ENCODE results near the gene GMPR. TPM values are rescaled to one million over a fixed set of nuclear protein-coding genes. Genes with fewer than 3 reads are reported as not detected.

The GMPR gene
- total RNA-seq, 2 experiments from 2014 or later, result 0.68 to 0.97 TPM

GRCh38 chr6:16240589-16241320 is 2.4 kb downstream of the GMPR start:
- ChIA-PET POLR2A (no interaction called here), CTCF (no interaction called here)
- no peak overlapping the region for H3K27ac Mint-ChIP-seq

GRCh38 chr6:16241321-16241689 is 2.9 kb downstream of the GMPR start:
- peaks cover 20% of the 10 kb centered on the region for H3K4me1 Mint-ChIP-seq (ENCODE audit: low read depth)
- H3K27ac Mint-ChIP-seq, result no peak overlapping the region
- no peak overlapping the region for H3K4me3 Mint-ChIP-seq
- intact Hi-C loops (cut with micrococcal nuclease), result no loop called here
- CTCF ChIA-PET, result no interaction called here
- H3K9me3 Mint-ChIP-seq, result no peaks in the 10 kb centered on the region
- DNase-seq, result no peak
- POLR2A ChIA-PET, result no interaction called here
- no peaks in the 10 kb centered on the region for H3K36me3 Mint-ChIP-seq
- H3K27me3 Mint-ChIP-seq, result peaks cover 28% of the 10 kb centered on the region

More at GRCh38 chr6:16240589-16241320, 2.4 kb downstream of the GMPR start:
- Mint-ChIP-seq H3K36me3 (no peaks in the 10 kb centered on the region), H3K4me3 (no peak overlapping the region), H3K9me3 (no peaks in the 10 kb centered on the region), H3K27me3 (peaks cover 33% of the 10 kb centered on the region), H3K4me1 (ENCODE audit: low read depth) (peaks cover 23% of the 10 kb centered on the region)
- DNase-seq, result no peak
- intact Hi-C loops (cut with micrococcal nuclease), result no loop called here

- no peak overlapping the region for H3K4me3 Mint-ChIP-seq
- DNase-seq, result no peak
- H3K4me1 Mint-ChIP-seq (ENCODE audit: low read depth), result peaks cover 6% of the 10 kb centered on the region
- H3K27me3 Mint-ChIP-seq, result peaks cover 21% of the 10 kb centered on the region
- H3K9me3 Mint-ChIP-seq, result no peaks in the 10 kb centered on the region
- intact Hi-C loops (cut with micrococcal nuclease), result no loop called here
- POLR2A ChIA-PET, result no interaction called here
- H3K27ac Mint-ChIP-seq, result no peak overlapping the region
- no peaks in the 10 kb centered on the region for H3K36me3 Mint-ChIP-seq
- CTCF ChIA-PET, result no interaction called here
Measured at GRCh38 chr6:16243055-16243454, 4.7 kb downstream of the GMPR start.

- H3K27ac Mint-ChIP-seq, result no peak overlapping the region
- no peaks in the 10 kb centered on the region for H3K36me3 Mint-ChIP-seq
- intact Hi-C loops (cut with micrococcal nuclease), result no loop called here
- no peaks in the 10 kb centered on the region for H3K9me3 Mint-ChIP-seq
- ChIA-PET CTCF (no interaction called here), POLR2A (no interaction called here)
- no peak overlapping the region for H3K4me3 Mint-ChIP-seq
- DNase-seq, result no peak
- peaks cover 6% of the 10 kb centered on the region for H3K4me1 Mint-ChIP-seq (ENCODE audit: low read depth)
- peaks cover 20% of the 10 kb centered on the region for H3K27me3 Mint-ChIP-seq
Measured at GRCh38 chr6:16243664-16244063, 5.3 kb downstream of the GMPR start.

GRCh38 chr6:16244446-16244845 is 6.1 kb downstream of the GMPR start:
- peaks cover 13% of the 10 kb centered on the region for H3K27me3 Mint-ChIP-seq
- no peaks in the 10 kb centered on the region for H3K4me1 Mint-ChIP-seq (ENCODE audit: low read depth)
- DNase-seq, result no peak
- H3K9me3 Mint-ChIP-seq, result no peaks in the 10 kb centered on the region
- no peak overlapping the region for H3K27ac Mint-ChIP-seq
- no peaks in the 10 kb centered on the region for H3K36me3 Mint-ChIP-seq
- ChIA-PET POLR2A (no interaction called here), CTCF (interaction anchor here (1.0 kb wide), 1 partner anchor 8 kb away, joined by 4 read pairs; no protein-coding TSS in a partner anchor)
- H3K4me3 Mint-ChIP-seq, result no peak overlapping the region
- intact Hi-C loops (cut with micrococcal nuclease), result no loop called here

GRCh38 chr6:16244869-16245451 is 6.6 kb downstream of the GMPR start:
- Mint-ChIP-seq H3K36me3 (no peaks in the 10 kb centered on the region), H3K9me3 (no peaks in the 10 kb centered on the region), H3K4me1 (ENCODE audit: low read depth) (no peaks in the 10 kb centered on the region), H3K27ac (no peak overlapping the region), H3K27me3 (peaks cover 9% of the 10 kb centered on the region), H3K4me3 (no peak overlapping the region)
- intact Hi-C loops (cut with micrococcal nuclease), result no loop called here
- ChIA-PET POLR2A (interaction anchor here (0.6 kb wide), 1 partner anchor 312 kb away, joined by 3 read pairs; no protein-coding TSS in a partner anchor), CTCF (interaction anchor here (1.0 kb wide), 1 partner anchor 9 kb away, joined by 4 read pairs; no protein-coding TSS in a partner anchor)
- DNase-seq, result no peak

- no peaks in the 10 kb centered on the region for H3K36me3 Mint-ChIP-seq
- POLR2A ChIA-PET, result no interaction called here
- no peak overlapping the region for H3K27ac Mint-ChIP-seq
- no peaks in the 10 kb centered on the region for H3K9me3 Mint-ChIP-seq
- H3K4me3 Mint-ChIP-seq, result no peak overlapping the region
- H3K27me3 Mint-ChIP-seq, result peaks cover 8% of the 10 kb centered on the region
- DNase-seq, result no peak
- intact Hi-C loops (cut with micrococcal nuclease), result no loop called here
- H3K4me1 Mint-ChIP-seq (ENCODE audit: low read depth), result no peaks in the 10 kb centered on the region
- CTCF ChIA-PET, result no interaction called here
Measured at GRCh38 chr6:16248271-16248853, 10.0 kb downstream of the GMPR start.

GRCh38 chr6:16249971-16250370 is 11.6 kb downstream of the GMPR start:
- no peak overlapping the region for H3K4me3 Mint-ChIP-seq
- H3K27me3 Mint-ChIP-seq, result peaks cover 10% of the 10 kb centered on the region
- POLR2A ChIA-PET, result no interaction called here
- CTCF ChIA-PET, result no interaction called here
- H3K27ac Mint-ChIP-seq, result no peak overlapping the region
- no peak for DNase-seq
- no peaks in the 10 kb centered on the region for H3K9me3 Mint-ChIP-seq
- H3K4me1 Mint-ChIP-seq (ENCODE audit: low read depth), result no peaks in the 10 kb centered on the region
- H3K36me3 Mint-ChIP-seq, result no peaks in the 10 kb centered on the region
- intact Hi-C loops (cut with micrococcal nuclease), result no loop called here

GRCh38 chr6:16251706-16252105 is 13.3 kb downstream of the GMPR start:
- Mint-ChIP-seq H3K36me3 (no peaks in the 10 kb centered on the region), H3K27me3 (peaks cover 7% of the 10 kb centered on the region), H3K4me1 (ENCODE audit: low read depth) (no peaks in the 10 kb centered on the region), H3K27ac (no peak overlapping the region), H3K9me3 (no peaks in the 10 kb centered on the region), H3K4me3 (no peak overlapping the region)
- no peak for DNase-seq
- POLR2A ChIA-PET, result no interaction called here
- intact Hi-C loops (cut with micrococcal nuclease), result no loop called here
- CTCF ChIA-PET, result no interaction called here

- CTCF ChIA-PET, result no interaction called here
- no peak for DNase-seq
- POLR2A ChIA-PET, result no interaction called here
- Mint-ChIP-seq H3K27me3 (peaks cover 4% of the 10 kb centered on the region), H3K9me3 (no peaks in the 10 kb centered on the region), H3K4me3 (no peak overlapping the region), H3K4me1 (ENCODE audit: low read depth) (no peaks in the 10 kb centered on the region), H3K27ac (no peak overlapping the region), H3K36me3 (no peaks in the 10 kb centered on the region)
- intact Hi-C loops (cut with micrococcal nuclease), result no loop called here
Measured at GRCh38 chr6:16252686-16253299, 14.4 kb downstream of the GMPR start.

GRCh38 chr6:16253399-16254144 is 15.2 kb downstream of the GMPR start:
- H3K4me1 Mint-ChIP-seq (ENCODE audit: low read depth), result no peaks in the 10 kb centered on the region
- no peak for DNase-seq
- CTCF ChIA-PET, result no interaction called here
- H3K9me3 Mint-ChIP-seq, result no peaks in the 10 kb centered on the region
- no peaks in the 10 kb centered on the region for H3K36me3 Mint-ChIP-seq
- H3K27me3 Mint-ChIP-seq, result peaks cover 4% of the 10 kb centered on the region
- intact Hi-C loops (cut with micrococcal nuclease), result no loop called here
- POLR2A ChIA-PET, result no interaction called here
- H3K4me3 Mint-ChIP-seq, result no peak overlapping the region
- H3K27ac Mint-ChIP-seq, result no peak overlapping the region

GRCh38 chr6:16254535-16254934 is 16.1 kb downstream of the GMPR start:
- POLR2A ChIA-PET, result interaction anchor here (1.0 kb wide), 1 partner anchor 721 kb away, joined by 5 read pairs; no protein-coding TSS in a partner anchor
- Mint-ChIP-seq H3K27ac (no peak overlapping the region), H3K4me1 (ENCODE audit: low read depth) (no peaks in the 10 kb centered on the region), H3K27me3 (peaks cover 4% of the 10 kb centered on the region), H3K4me3 (no peak overlapping the region), H3K9me3 (no peaks in the 10 kb centered on the region), H3K36me3 (no peaks in the 10 kb centered on the region)
- no peak for DNase-seq
- intact Hi-C loops (cut with micrococcal nuclease), result no loop called here
- CTCF ChIA-PET, result no interaction called here

Measured in activated CD4-positive, alpha-beta memory T cell treated with anti-CD3 and anti-CD28 coated beads for 36 hours (primary cell).